ENCODE data around the gene TNPO2. TPM values are rescaled to one million over a fixed set of nuclear protein-coding genes. Genes with fewer than 3 reads are reported as not detected.

The TNPO2 gene
- total and polyA plus RNA-seq, 2 of the 13 experiments (the other 11 are each of a cell fraction or from before 2014, with no cell fraction given) = 31.7 to 61.0 TPM

DNA sequence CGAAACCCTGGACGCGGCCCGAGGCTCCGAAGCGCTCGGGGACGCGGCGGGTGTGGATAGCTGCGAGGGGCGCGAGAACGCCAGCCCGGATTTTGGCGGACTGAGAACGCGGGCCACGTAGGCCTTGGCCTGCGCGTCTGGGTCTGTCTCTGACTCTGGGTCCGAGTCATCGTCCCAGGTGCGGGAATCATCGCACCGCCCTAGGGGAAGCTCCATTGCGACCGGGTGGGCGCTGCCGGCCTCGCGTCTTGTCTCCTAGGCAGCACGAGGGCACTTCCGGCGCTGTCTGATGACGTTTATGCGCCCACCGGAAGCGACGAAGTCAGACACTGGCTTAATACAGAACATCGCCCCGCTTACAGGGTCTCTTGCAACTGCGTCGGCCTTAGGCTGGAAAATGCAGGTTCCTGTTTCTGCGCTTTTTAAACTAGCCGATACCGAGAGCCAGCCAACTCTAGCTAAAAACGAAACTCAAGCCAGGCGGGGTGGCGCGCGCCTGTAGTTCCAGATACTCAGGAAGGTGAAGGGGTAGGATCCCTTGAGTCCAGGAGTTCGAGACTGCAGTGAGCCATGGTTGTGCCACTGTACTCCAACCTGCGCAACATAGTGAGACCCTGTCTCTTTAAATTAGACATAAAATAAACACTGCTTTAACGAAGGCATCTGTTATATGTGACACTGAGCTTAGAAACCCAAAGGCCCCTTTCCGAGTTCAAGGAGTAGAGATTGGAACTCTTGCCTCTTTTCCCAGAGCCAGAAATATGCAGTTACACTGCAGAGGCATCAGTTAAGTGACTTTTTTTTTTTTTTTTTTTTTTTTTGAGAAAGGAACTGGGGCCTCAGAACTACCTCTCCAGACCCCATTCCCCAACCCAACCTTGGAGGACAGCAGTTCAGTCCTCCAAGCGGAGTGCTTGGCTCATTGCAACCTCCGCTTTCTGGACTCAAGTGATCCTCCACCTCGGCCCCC is 27.1 kb downstream of the TNPO2 start, which contains the start of gene FBXW9 (continued):
- TF ChIP-seq, protein P1, sequence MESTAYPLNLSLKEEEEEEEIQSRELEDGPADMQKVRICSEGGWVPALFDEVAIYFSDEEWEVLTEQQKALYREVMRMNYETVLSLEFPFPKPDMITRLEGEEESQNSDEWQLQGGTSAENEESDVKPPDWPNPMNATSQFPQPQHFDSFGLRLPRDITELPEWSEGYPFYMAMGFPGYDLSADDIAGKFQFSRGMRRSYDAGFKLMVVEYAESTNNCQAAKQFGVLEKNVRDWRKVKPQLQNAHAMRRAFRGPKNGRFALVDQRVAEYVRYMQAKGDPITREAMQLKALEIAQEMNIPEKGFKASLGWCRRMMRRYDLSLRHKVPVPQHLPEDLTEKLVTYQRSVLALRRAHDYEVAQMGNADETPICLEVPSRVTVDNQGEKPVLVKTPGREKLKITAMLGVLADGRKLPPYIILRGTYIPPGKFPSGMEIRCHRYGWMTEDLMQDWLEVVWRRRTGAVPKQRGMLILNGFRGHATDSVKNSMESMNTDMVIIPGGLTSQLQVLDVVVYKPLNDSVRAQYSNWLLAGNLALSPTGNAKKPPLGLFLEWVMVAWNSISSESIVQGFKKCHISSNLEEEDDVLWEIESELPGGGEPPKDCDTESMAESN (CRISPR knock-in tag; conservative IDR thresholded peaks at IDR 0.05) = no peak
- no peak for TF ChIP-seq TFAP4 (IDR thresholded peaks at IDR 0.05; ENCODE audit: borderline replicate concordance, low read depth)
- no peak; the same call in 1 of the 2 replicates for TF ChIP-seq KDM4B (CRISPR knock-in tag; IDR thresholded peaks at IDR 0.05)
- no peak for TF ChIP-seq ZNF646 (CRISPR knock-in tag; IDR thresholded peaks at IDR 0.05)
- TF ChIP-seq ZFY (CRISPR knock-in tag; IDR thresholded peaks at IDR 0.05) = peak; percentile 87
- TF ChIP-seq, protein P2, sequence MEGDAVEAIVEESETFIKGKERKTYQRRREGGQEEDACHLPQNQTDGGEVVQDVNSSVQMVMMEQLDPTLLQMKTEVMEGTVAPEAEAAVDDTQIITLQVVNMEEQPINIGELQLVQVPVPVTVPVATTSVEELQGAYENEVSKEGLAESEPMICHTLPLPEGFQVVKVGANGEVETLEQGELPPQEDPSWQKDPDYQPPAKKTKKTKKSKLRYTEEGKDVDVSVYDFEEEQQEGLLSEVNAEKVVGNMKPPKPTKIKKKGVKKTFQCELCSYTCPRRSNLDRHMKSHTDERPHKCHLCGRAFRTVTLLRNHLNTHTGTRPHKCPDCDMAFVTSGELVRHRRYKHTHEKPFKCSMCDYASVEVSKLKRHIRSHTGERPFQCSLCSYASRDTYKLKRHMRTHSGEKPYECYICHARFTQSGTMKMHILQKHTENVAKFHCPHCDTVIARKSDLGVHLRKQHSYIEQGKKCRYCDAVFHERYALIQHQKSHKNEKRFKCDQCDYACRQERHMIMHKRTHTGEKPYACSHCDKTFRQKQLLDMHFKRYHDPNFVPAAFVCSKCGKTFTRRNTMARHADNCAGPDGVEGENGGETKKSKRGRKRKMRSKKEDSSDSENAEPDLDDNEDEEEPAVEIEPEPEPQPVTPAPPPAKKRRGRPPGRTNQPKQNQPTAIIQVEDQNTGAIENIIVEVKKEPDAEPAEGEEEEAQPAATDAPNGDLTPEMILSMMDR (CRISPR knock-in tag; IDR thresholded peaks at IDR 0.05) = peak; percentile 28; the same call in 1 of the 2 replicates
- no peak for TF ChIP-seq ZSCAN5A (CRISPR knock-in tag; IDR thresholded peaks at IDR 0.05; ENCODE audit: borderline replicate concordance)
- peak; percentile 99 for TF ChIP-seq ATF1 (CRISPR knock-in tag; IDR thresholded peaks at IDR 0.05)
- peak; percentile 87; the same call in 1 of the 2 replicates for TF ChIP-seq WIZ (CRISPR knock-in tag; IDR thresholded peaks at IDR 0.05)
